HG02759 (cell line): Measurements from ENCODE around the gene CASP1.
"Not testable (repeated sequence)": the region's sequence is repeated elsewhere in the genome, so short reads cannot be mapped to it uniquely, and the experiment has no call there.

Experiments
- ATAC-seq: cut with Tn5 transposase; IDR thresholded peaks from one replicate; pipeline ENCODE4 v1.9.1; 2021; ENCODE audit warnings: mild to moderate bottlenecking, moderate library complexity; ENCODE audit not compliant: unreplicated experiment

CASP1 gene

GRCh38 chr11:105034813-105035620 is at the start of gene CASP1:
TSS of gene CASP1 (minus strand) at chr11:105035144. CDS start at chr11:105035113, 31 bp downstream.
- ATAC-seq: peak; percentile 97

- ATAC-seq: no peak
These were observed 46.6 kb upstream of the CASP1 start for GRCh38 chr11:105081412-105082150.

- ATAC-seq: not testable (repeated sequence)
These were observed 45.4 kb upstream of the CASP1 start for GRCh38 chr11:105080171-105080906.

- ATAC-seq: no peak
These were observed 43.3 kb upstream of the CASP1 start for GRCh38 chr11:105078283-105078682.

GRCh38 chr11:105077141-105077790 is 42.3 kb upstream of the CASP1 start:
- not testable (repeated sequence) for ATAC-seq

- no peak for ATAC-seq
These were observed 39.2 kb upstream of the CASP1 start for GRCh38 chr11:105074166-105074530.

GRCh38 chr11:105073456-105074165 is 38.7 kb upstream of the CASP1 start:
- no peak for ATAC-seq

GRCh38 chr11:105072080-105072479 is 37.1 kb upstream of the CASP1 start:
- ATAC-seq: not testable (repeated sequence)

DNA sequence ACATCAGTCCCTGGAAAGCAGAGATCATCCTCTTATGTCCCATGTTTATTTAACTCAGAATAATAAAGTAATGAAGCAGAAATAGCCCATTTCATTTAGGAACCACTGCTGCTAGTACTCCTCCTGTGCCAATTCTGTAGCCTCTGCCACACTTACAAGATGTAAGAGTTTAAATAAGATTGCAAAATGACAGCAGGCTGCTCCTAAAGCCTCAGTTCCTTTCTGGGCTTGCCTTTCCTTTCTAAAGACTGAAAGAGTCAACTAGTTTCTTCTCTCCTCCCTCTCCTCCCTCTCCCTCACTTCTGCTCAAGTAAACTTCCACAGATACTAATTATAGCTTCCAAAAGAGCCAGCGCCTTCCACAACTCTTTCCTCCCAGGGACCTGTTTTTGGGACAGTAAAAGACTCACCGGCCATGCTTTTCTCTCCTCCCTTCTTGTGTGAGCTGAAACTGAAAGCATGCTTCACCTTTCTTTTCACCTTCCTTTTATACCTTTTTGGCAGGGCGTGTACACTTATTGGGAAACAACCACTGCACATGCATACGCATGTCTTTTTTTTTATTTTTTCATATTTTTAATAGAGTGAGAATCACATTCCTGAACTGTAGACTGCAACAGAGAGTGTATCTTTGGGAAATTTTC is 36.3 kb upstream of the CASP1 start:
- no peak for ATAC-seq

- no peak for ATAC-seq
These were observed 35.4 kb upstream of the CASP1 start for GRCh38 chr11:105070306-105070705.

- ATAC-seq: not testable (repeated sequence)
These were observed 34.8 kb upstream of the CASP1 start for GRCh38 chr11:105069749-105070148.

GRCh38 chr11:105063245-105063941 is 28.4 kb upstream of the CASP1 start:
- not testable (repeated sequence) for ATAC-seq

DNA sequence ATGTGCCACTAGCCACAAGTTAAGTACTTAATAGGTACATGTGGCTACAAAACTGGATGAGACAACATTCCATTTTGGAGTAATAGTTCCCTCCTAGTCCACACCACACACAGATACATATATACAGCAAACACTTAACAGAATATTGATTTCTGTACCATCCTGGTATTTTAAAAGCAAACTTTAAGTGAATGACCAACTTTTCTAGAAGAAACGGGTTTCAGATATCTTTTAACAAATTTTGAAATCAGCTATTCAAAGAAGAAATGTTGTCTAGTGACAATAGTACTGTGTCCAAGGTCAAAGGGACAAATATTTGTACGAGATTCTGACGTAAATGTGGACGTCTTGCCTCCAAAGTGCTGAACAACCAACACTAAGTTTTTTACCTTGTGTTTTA is 22.5 kb upstream of the CASP1 start:
- ATAC-seq: no peak

DNA sequence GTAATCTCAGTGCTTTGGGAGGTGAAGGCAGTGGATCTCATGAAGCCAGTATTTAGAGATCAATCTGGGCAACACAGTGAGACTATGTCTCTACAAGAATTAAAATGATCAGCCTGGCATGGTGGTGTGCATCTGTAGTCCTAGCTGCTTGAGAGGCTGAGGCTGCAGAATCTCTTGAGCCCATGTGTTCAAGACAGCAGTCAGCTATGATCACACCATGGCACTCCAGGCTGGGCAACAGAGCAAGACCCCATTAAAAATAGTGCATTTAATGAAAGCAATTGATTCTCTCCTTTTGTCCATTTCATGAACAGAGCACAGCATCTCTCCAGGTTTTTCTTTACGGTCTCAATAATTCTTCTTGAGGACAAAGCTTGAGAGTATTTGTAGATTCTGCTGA is 21.5 kb upstream of the CASP1 start:
- ATAC-seq: no peak

DNA sequence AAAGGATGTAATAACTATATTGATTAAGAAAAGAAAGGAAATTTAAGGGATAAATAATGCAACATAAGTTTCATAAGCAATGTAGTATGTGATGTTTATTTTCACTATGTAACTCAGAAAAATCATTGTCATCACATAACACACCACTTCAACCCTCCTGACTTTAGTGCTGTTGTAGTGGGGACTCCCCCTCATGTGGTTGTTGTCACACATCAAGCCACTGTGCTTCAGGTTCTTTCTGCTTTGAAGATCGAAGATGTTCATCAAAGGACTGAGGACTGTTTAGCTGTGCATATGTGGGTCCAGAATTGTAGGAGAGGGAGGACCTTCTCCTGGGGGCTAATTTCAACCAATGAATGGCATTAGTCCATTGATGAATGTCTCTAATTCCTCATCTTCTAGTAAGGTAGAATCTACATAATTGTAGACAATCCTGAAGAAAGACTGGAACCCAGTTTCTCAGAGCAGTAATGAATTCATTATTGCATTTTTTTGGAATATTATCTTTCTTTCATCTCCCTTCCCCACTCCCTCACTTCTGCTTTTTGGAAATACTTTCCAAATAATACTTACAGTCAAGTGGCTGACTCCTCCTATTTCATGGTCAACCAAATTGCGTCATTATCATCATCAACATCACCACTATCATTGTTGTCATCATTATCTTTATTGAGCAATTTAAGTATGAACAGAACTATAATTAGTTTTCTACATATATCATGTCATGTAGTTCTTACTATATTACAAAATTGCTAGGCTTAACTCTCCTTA is 20.0 kb upstream of the CASP1 start:
- no peak for ATAC-seq

GRCh38 chr11:105052487-105052886 is 17.5 kb upstream of the CASP1 start:
- ATAC-seq: no peak

GRCh38 chr11:105051559-105051958 is 16.6 kb upstream of the CASP1 start:
- no peak for ATAC-seq

GRCh38 chr11:105049481-105049880 is 14.5 kb upstream of the CASP1 start:
- ATAC-seq: no peak
